ENCODE measurements around the gene CFD.
A peak's percentile ranks its signal among the peaks of the same experiment; 100 is the strongest.
"Not testable (repeated sequence)": the region's sequence is repeated elsewhere in the genome, so short reads cannot be mapped to it uniquely, and the experiment has no call there.

CFD gene

GRCh38 chr19:852136-853013 lies 7.1 kb upstream of the CFD start, which contains the start of gene ELANE:
TSS of gene ELANE (plus strand) at chr19:852303. CDS start at chr19:852329, 26 bp downstream.
- DNase-seq (ENCODE audit: low spot score) = no peak

DNA sequence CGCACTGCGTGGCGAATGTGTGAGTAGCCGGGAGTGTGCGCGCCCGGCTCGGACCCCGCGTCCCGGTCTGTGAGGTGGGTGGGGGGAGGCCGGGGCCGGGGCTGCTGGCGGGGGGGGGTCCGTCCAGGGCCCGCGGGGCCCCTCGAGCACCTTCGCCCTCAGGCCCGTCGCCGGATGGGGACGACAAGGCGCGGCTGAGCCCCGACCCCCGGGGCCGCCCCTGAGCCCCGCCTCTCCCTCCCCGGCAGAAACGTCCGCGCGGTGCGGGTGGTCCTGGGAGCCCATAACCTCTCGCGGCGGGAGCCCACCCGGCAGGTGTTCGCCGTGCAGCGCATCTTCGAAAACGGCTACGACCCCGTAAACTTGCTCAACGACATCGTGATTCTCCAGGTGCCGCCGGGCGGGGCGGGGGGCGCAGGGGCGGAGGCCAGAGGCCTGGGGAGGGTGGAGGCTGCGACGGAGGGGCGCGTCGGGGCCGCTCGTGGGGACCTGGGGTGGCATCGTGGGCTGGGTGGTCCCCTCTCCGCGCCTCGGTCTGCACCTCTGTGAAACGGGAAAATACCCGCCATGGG lies 6.4 kb upstream of the CFD start:
- DNase-seq (ENCODE audit: low spot score) = no peak

GRCh38 chr19:853614-854220 lies 5.7 kb upstream of the CFD start:
- DNase-seq (ENCODE audit: low spot score) = not testable (repeated sequence)

DNA sequence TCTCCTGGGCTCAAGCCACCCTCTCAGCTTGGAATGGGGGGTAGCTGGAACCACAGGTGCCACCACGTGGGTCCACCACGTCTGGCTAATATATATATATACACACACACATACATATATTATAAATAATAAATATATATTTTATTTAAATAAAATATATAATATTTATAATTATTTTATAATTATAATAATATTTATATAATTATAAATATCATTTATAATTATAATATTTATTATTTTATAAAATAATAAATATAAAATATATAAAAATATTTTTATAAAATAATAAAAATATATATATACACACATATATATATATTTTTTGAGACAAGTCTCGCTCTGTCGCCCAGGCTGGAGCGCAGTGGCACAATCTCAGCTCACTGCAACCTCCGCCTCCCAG lies 4.9 kb upstream of the CFD start:
- no peak for DNase-seq (ENCODE audit: low spot score)

- no peak for DNase-seq (ENCODE audit: low spot score)
Measured at GRCh38 chr19:855142-855541, 4.3 kb upstream of the CFD start.

- DNase-seq (ENCODE audit: low spot score) = no peak
Measured at GRCh38 chr19:855566-856120, 3.8 kb upstream of the CFD start.

DNA sequence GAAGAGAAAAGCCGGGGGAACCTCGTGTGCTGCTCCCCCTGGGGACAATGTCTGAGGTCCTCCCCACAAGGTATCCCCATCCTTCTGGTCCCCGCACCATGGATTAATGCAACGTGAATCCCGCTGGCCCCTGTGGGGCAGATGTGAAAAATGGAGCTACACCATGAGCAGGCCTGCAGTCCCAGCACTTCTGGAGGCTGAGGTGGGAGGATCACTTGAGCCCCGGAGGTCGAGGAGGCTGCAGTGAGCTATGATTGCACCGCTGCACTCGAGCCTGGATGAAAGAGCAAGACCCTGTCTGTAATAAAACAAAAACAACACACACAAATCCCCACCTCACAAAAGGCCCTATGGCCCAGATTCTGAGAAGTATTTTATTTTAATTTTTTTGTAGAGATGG lies 1.2 kb upstream of the CFD start:
- DNase-seq (ENCODE audit: low spot score) = no peak

DNA sequence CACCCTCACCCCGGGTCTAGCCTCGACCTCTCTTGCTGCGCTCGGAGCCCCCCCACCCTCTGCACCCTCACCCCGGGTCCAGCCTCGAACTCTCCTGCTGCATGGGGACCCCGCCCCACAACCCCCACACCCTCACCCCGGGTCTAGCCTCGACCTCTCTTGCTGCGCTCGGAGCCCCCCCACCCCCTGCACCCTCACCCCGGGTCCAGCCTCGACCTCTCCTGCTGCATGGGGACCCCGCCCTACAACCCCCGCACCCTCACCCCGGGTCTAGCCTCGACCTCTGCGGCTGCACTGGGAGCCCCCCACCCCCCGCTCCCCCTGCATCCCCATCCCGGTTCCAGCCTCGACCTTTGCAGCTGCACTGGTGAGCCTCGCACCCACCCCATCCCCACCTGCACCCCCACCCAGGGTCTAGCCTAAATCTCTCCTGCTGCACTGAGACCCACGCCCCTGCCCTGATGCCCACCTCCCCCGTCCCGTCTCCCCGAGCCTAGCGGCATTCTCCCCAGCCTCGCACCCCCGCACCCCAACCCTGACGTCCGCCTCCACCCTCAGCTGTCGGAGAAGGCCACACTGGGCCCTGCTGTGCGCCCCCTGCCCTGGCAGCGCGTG lies 1.8 kb downstream of the CFD start:
- no peak for DNase-seq (ENCODE audit: low spot score)

GRCh38 chr19:861756-862580 lies 2.5 kb downstream of the CFD start:
- peak; percentile 93 for DNase-seq (ENCODE audit: low spot score)

DNA sequence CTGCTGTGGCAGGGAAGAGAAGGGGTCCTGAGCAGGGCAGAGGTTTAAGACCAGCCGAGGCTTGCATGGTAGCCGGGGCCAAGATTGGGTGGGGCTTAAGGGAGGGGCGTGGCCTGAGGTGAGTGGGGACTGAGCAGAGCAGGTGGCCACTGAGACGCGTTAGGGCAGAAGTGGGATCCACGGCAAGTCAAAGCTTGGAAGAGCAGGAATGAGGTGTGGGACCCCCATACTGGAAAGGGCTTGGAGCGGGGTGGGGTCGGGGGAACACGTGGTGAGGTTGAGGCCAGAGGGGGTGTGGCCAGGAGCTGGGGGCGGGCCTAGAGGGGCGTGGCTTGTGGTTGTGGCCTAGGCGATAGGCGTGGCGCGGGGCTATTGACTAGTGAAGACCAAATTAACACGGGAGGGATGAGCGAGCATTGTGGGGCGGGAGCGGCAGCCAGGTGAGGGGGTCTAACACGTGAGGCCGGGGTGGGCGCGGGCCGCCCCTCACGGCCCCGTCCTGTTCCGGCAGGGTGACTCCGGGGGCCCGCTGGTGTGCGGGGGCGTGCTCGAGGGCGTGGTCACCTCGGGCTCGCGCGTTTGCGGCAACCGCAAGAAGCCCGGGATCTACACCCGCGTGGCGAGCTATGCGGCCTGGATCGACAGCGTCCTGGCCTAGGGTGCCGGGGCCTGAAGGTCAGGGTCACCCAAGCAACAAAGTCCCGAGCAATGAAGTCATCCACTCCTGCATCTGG lies 3.3 kb downstream of the CFD start:
- DNase-seq (ENCODE audit: low spot score) = peak; percentile 88

GRCh38 chr19:863315-863620 lies 3.8 kb downstream of the CFD start:
- no peak for DNase-seq (ENCODE audit: low spot score)

DNA sequence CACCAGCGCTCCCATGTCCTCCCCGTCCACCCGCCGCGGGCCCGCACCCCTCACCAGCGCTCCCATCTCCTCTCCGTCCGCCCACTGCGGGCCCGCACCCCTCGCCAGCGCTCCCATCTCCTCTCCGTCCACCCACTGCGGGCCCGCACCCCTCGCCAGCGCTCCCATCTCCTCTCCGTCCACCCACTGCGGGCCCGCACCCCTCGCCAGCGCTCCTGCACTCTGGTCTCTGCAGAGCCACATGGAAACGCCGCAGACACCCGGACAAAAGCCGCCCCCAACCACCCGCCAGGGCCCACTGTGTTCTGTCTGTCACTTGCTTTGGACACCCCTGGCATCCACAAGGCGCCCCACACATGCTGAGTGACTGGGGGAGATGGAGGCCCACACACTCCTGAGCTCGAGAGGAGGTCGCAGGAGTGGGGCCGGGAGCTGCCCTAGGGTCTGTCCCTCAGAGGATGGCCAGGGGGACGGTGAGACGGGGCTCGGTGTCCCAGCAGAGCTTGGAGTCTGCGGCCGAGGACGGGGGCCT lies 7.4 kb downstream of the CFD start:
- DNase-seq (ENCODE audit: low spot score) = no peak

GRCh38 chr19:867301-867793 lies 7.9 kb downstream of the CFD start:
- DNase-seq (ENCODE audit: low spot score) = no peak

DNA sequence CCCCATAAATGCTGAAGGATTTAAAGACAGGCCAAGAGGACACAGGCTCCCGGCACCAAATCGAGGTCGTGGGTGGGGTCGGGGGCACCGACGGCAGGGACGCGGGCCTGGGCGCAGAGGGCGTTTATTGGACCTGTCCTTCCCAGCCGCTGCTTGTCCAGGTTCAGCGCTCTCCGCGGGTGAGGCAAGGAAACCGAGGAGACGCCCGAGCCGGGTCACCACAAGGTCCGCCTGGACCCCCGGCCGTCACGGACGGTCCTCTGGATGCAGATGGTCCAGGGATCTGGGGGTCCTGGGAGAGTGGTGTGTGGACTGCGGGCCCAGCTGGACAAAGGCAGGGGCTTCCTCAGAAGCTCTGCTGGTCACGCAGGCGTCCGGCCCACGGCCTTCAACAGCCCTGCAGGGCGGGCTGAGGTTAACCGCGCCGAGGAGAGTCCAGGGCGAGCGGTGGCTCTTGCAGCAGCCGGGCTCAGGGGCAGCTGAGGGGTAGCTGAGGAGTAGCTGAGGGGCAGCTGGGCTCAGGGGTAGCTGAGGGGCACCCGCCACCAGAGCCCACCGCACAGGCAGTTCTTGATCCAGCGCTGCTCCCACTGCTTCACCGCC lies 8.5 kb downstream of the CFD start:
- DNase-seq (ENCODE audit: low spot score) = no peak

GRCh38 chr19:868458-869244 lies 9.2 kb downstream of the CFD start:
- DNase-seq (ENCODE audit: low spot score) = no peak

- DNase-seq (ENCODE audit: low spot score) = no peak
Measured at GRCh38 chr19:869245-870177, 10.0 kb downstream of the CFD start.

DNA sequence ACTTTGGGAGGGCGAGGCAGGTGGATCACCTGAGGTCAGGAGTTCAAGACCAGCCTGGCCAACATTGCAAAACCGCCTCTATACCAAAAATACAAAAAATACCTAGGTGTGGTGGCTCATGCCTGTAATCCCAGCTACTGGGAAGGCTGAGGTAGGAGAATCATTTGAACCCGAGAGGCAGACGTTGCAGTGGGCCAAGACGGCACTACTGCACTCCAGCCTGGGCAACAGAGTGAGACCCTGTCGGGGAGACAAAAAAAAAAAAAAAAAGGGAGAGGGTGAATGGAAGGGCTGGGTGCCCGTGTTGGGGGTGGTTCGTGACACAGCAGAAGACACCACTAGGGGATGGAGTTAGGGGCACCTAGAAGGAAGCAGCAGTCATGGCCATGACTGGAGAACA lies 10.8 kb downstream of the CFD start:
- DNase-seq (ENCODE audit: low spot score) = no peak

DNA sequence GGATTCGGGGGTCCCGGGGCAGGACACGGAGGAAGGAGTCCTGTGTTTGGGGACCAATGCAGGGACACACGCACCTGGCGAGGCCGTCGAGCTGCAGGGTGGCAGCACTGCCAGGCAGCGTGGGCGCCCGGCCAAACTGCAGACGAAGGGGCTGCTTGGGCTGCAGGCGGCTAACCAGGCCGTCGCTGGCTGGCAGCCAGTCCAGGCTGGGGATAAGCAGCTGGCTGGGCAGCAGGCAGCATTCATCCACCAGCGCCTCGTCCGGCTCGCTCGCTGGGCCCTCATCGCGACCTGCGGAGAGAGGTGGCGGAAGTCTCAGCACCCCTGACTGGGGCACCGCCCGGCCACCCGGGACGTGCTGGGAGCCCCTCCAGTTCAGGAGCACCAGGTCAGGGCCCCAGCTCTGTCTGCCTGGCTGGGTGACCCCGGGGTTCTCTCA lies 11.5 kb downstream of the CFD start:
- no peak for DNase-seq (ENCODE audit: low spot score)
